ENCODE results near the gene PTGES2.

Gene PTGES2

GRCh38 chr9:128167209-128167608, 39.7 kb upstream of the PTGES2 start:
- DNase-seq (ENCODE audit: low spot score): no peak
- no peak for TF ChIP-seq CTCF (IDR thresholded peaks at IDR 0.05; ENCODE audit: extremely low read depth, missing control alignments)

DNA sequence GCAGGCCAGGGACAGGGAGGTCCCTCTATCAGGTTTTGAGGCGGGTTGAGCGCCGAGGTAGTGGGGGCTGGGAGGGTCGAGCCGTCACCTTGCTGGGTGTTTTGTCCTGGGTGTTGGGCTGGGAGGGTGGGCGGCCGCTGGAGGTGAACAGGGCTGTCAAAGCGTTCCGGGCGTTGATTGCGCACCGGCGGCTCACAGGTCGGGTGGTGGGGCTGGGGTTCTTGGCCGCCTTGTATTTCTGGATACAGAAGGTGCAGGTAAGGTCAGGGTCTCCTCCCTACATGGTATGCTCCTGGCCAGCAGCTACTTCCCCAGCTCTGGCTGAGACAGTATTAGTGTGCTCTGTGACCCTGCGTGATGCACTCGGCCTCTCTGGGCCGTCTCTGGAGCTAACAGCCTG, 38.6 kb upstream of the PTGES2 start:
- no peak for TF ChIP-seq CTCF (IDR thresholded peaks at IDR 0.05; ENCODE audit: extremely low read depth, missing control alignments)
- no peak for DNase-seq (ENCODE audit: low spot score)

DNA sequence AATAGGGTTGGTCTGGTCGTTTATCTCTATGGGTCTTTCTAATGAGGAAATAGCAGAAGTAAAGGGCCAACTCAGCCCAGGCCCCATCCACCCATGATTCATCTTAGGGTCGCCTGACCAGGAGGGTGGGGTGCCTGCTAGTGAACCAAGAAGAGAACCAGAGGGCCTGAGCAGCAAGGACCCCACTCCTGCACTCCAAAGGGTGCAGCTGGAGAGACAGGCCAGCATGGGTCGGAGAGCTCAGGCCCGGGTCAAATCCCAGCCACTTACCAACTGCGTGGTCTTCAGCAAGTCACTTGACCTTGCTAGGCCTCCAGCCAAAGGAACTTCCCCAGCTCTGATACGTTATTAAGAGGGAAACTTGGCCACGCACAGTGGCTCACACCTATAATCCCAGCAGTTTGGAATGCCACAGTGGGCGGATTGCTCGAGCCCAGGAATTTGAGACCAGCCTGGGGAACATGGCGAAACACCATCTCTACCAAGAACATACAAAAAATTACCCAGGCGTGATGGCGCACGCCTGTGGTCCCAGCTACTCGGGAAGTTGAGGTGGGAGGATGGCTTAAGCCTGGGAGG, 36.9 kb upstream of the PTGES2 start:
- TF ChIP-seq CTCF (IDR thresholded peaks at IDR 0.05; ENCODE audit: extremely low read depth, missing control alignments): no peak
- DNase-seq (ENCODE audit: low spot score): no peak

GRCh38 chr9:128163523-128164306, 36.2 kb upstream of the PTGES2 start:
- DNase-seq (ENCODE audit: low spot score): no peak

DNA sequence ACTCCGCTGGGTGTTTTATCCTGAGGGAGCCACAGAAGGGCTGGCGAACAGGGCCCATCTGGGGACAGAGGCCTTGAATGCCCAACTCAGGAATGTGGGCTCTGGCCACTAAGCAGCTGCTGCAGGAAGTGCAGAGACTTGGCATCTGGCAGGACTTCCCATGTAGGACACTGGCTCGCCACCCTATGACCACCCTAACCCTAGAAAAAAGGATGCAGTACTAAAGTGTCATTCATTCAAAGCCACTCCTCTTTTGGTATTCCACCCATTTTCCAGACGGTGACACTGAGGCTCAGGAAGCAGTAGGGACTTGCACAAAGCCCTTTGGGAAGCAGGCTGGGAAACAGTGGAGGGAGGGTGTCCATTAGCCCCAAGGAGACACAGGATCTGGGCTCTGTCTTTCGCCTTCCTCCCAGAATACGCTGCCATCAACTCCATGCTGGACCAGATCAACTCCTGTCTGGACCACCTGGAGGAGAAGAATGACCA, 35.5 kb upstream of the PTGES2 start:
- TF ChIP-seq CTCF (IDR thresholded peaks at IDR 0.05; ENCODE audit: extremely low read depth, missing control alignments): no peak
- DNase-seq (ENCODE audit: low spot score): no peak

More at GRCh38 chr9:128163523-128164306, 36.2 kb upstream of the PTGES2 start:
- TF ChIP-seq CTCF (IDR thresholded peaks at IDR 0.05; ENCODE audit: extremely low read depth, missing control alignments): no peak

DNA sequence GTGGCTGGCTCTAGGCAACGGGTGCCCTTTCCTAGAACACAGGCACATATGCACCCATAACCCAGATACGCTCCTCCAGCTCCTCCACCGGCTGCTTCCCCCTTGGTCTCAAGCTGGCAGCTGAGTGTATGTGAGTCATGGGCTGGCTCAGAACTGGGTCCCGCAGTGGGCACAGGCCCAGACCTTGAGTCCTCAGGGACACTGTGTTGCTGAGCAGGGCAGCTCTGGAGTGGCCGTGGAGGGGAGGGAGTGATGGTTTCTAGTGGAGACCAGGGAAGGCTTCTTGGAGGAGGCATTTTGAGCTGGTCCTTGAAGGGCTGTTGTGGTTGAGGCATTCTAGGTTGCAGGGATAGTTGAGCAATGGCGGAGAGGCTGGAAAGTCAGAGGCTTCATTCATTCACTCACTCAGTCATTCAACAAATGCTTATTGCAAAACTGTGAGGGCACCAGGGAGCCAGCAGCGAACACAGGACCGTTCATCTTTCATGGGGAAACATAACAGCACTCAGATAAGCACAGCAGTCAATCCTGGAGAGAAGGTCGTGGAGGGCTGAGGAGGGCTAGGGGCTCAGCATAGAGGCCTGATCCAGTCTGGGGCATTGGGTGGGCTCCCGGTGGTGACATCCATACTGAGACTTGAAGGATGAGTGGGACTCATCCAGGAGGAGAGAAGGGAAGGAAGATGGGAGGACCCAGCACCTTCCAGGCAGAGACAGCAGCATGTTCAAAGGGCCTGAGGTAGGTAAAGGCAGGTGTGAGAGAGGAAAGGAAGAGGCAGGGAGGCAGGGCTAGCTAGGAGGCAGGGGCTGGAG, 34.9 kb upstream of the PTGES2 start:
- DNase-seq (ENCODE audit: low spot score): no peak
- no peak for TF ChIP-seq CTCF (IDR thresholded peaks at IDR 0.05; ENCODE audit: extremely low read depth, missing control alignments)
